H1 (cell line): ENCODE results near the gene APOBR. TPM values are rescaled to one million over a fixed set of nuclear protein-coding genes. Genes with fewer than 3 reads are reported as not detected.

ENCODE experiments used
- CTCF ChIA-PET: fragments of 300-600 bp; sonication (Branson Sonifier 250); formaldehyde crosslinking; loops from one replicate; lab custom pipeline; 2021; ENCODE audit not compliant: partially characterized antibody; lab: Charles Lee
- POLR2A ChIA-PET: fragments of 300-600 bp; sonication (Branson Sonifier 250); formaldehyde crosslinking; loops from one replicate; lab custom pipeline; 2021; ENCODE audit warnings: inconsistent platforms; ENCODE audit not compliant: partially characterized antibody; lab: Charles Lee
- DNase-seq, 2 experiments: peaks; one replicate each; pipeline versions ENCODE4 v3.0.0 to v3.0.0-alpha.2; 2010 to 2022; ENCODE audit warnings: low spot score in 2 of 2, low read depth in 1 of 2, mixed read lengths in 1 of 2
- FAIRE-seq: peaks from 2 replicates; lab custom pipeline; 2011; peaks lifted over from hg19 to GRCh38; lab: Jason Lieb, UNC
- H2AFZ ChIP-seq: 2 replicates; pipeline ENCODE4 v1.8.1; 2012; ENCODE audit warnings: low read length, inconsistent platforms
- H2AK5ac ChIP-seq: 2 replicates; pipeline ENCODE4 v1.6.1; 2013; ENCODE audit warnings: low read depth, low read length
- H2BK120ac ChIP-seq: replicated peaks from 2 replicates; pipeline ENCODE3; 2013; ENCODE audit warnings: low read depth, low read length, inconsistent platforms
- H2BK12ac ChIP-seq: 2 replicates; pipeline ENCODE4 v1.6.1; 2013; ENCODE audit warnings: low read depth, low read length
- H2BK15ac ChIP-seq: 2 replicates; pipeline ENCODE4 v1.6.1; 2013; ENCODE audit warnings: low read length
- H2BK20ac ChIP-seq: 2 replicates; pipeline ENCODE4 v1.6.1; 2013; ENCODE audit warnings: low read length
- H2BK5ac ChIP-seq: 2 replicates; pipeline ENCODE4 v1.6.1; 2013; ENCODE audit warnings: low read depth, low read length
- H3K14ac ChIP-seq: 2 replicates; pipeline ENCODE4 v1.6.1; 2013; ENCODE audit warnings: inconsistent platforms; ENCODE audit not compliant: insufficient read length
- H3K18ac ChIP-seq: 2 replicates; pipeline ENCODE4 v1.6.1; 2013; ENCODE audit warnings: low read length; ENCODE audit errors: extremely low read depth
- H3K23ac ChIP-seq: 2 replicates; pipeline ENCODE4 v1.6.1; 2013; ENCODE audit warnings: inconsistent platforms; ENCODE audit not compliant: insufficient read length
- H3K23me2 ChIP-seq: 2 replicates; pipeline ENCODE4 v1.6.1; 2013; ENCODE audit warnings: low read depth, low read length
- H3K27ac ChIP-seq: 2 replicates; pipeline ENCODE4 v1.6.1; 2011; ENCODE audit warnings: low read depth, low read length, inconsistent platforms
- H3K27me3 ChIP-seq, 4 experiments: replicated peaks in 1 of 4; 1 replicate in 1 of 4; 2 replicates in 3 of 4; pipeline versions ENCODE4 v1.6.1 to v1.8.1; 2011 to 2013; ENCODE audit warnings: low read length in 3 of 4, mild to moderate bottlenecking in 3 of 4, inconsistent platforms in 2 of 4, mixed read lengths in 2 of 4, moderate library complexity in 1 of 4; ENCODE audit not compliant: control insufficient read depth in 3 of 4, insufficient read depth in 3 of 4; ENCODE audit errors: extremely low read depth in 1 of 4
- H3K36me3 ChIP-seq, 4 experiments: 2 replicates each; pipeline versions ENCODE4 v1.6.1 to v1.8.1; 2011 to 2013; ENCODE audit warnings: mild to moderate bottlenecking in 4 of 4, low read length in 3 of 4, moderate library complexity in 2 of 4, control low read depth in 1 of 4, inconsistent platforms in 1 of 4; ENCODE audit not compliant: insufficient read depth in 4 of 4, control insufficient read depth in 2 of 4
- H3K4ac ChIP-seq: replicated peaks from 2 replicates; pipeline ENCODE3; 2013; ENCODE audit warnings: low read length, low read depth, mixed read lengths, inconsistent platforms; ENCODE audit not compliant: insufficient read length
- H3K4me1 ChIP-seq, 4 experiments: replicated peaks in 1 of 4; 1 replicate in 1 of 4; 2 replicates in 3 of 4; pipeline versions ENCODE4 v1.6.1 to v1.8.1; 2011 to 2013; ENCODE audit warnings: low read length in 3 of 4, inconsistent platforms in 2 of 4, mixed read lengths in 1 of 4; ENCODE audit not compliant: insufficient read depth in 4 of 4, control insufficient read depth in 3 of 4
- H3K4me2 ChIP-seq, 2 experiments: 2 replicates each; pipeline versions ENCODE4 v1.6.1 to v1.8.1; 2011 to 2013; ENCODE audit warnings: low read depth in 2 of 2, low read length in 2 of 2, control low read depth in 1 of 2, inconsistent platforms in 1 of 2, mild to moderate bottlenecking in 1 of 2; ENCODE audit not compliant: insufficient read depth in 1 of 2
- H3K4me3 ChIP-seq, 4 experiments: fragments of 200-600, 300-600 bp in 1 of 4; sonication (generic), shearing (Covaris generic), sonication (Bioruptor Twin) in 1 of 4; 2 replicates each; pipeline versions ENCODE4 v1.5.1 to v1.8.1; 2011 to 2016; ENCODE audit warnings: low read length in 4 of 4, low read depth in 3 of 4, control low read depth in 2 of 4, inconsistent platforms in 2 of 4, mild to moderate bottlenecking in 2 of 4, mixed read lengths in 1 of 4, moderate library complexity in 1 of 4; ENCODE audit not compliant: insufficient read depth in 2 of 4; ENCODE audit errors: extremely low read depth in 1 of 4
- H3K56ac ChIP-seq: replicated peaks from 2 replicates; pipeline ENCODE3; 2013; ENCODE audit warnings: low read depth, mild to moderate bottlenecking, mixed read lengths, low read length, inconsistent platforms; ENCODE audit not compliant: insufficient read length
- H3K79me1 ChIP-seq: 2 replicates; pipeline ENCODE4 v1.6.1; 2013; ENCODE audit warnings: low read depth, low read length, control low read depth
- H3K79me2 ChIP-seq, 2 experiments: 2 replicates each; pipeline versions ENCODE4 v1.6.1 to v1.8.1; 2012 to 2013; ENCODE audit warnings: low read length in 2 of 2, mild to moderate bottlenecking in 2 of 2, inconsistent platforms in 1 of 2; ENCODE audit not compliant: insufficient read depth in 2 of 2, control insufficient read depth in 1 of 2
- H3K9ac ChIP-seq, 4 experiments: replicated peaks in 1 of 4; 1 replicate in 1 of 4; 2 replicates in 3 of 4; pipeline versions ENCODE4 v1.6.1 to v1.8.1; 2011 to 2013; ENCODE audit warnings: low read depth in 3 of 4, low read length in 3 of 4, control low read depth in 2 of 4, mild to moderate bottlenecking in 2 of 4, moderate library complexity in 2 of 4, inconsistent platforms in 1 of 4; ENCODE audit errors: extremely low read depth in 1 of 4
- H3K9me3 ChIP-seq, 2 experiments: 2 replicates each; pipeline versions ENCODE4 v1.6.1 to v1.8.1; 2012 to 2013; ENCODE audit warnings: mild to moderate bottlenecking in 2 of 2, moderate library complexity in 2 of 2, control low read depth in 1 of 2, inconsistent platforms in 1 of 2, low read depth in 1 of 2, low read length in 1 of 2, mixed read lengths in 1 of 2; ENCODE audit not compliant: insufficient read depth in 2 of 2
- H4K20me1 ChIP-seq, 2 experiments: replicated peaks in 1 of 2; 2 replicates each; pipeline versions ENCODE3 to v1.8.1; 2011 to 2013; ENCODE audit warnings: inconsistent platforms in 2 of 2, low read length in 2 of 2, mild to moderate bottlenecking in 1 of 2; ENCODE audit not compliant: insufficient read depth in 2 of 2, control insufficient read depth in 1 of 2
- H4K5ac ChIP-seq: 2 replicates; pipeline ENCODE4 v1.6.1; 2013; ENCODE audit warnings: low read length, low read depth, mixed read lengths, inconsistent platforms; ENCODE audit not compliant: insufficient read length
- H4K8ac ChIP-seq: 2 replicates; pipeline ENCODE4 v1.8.0; 2013; ENCODE audit warnings: mild to moderate bottlenecking, moderate library complexity, low read length, inconsistent platforms; ENCODE audit not compliant: insufficient read depth; ENCODE audit errors: extremely low read depth
- H4K91ac ChIP-seq: replicated peaks from 2 replicates; pipeline ENCODE3; 2013; ENCODE audit warnings: low read length, mixed read lengths, inconsistent platforms; ENCODE audit not compliant: insufficient read length
- CBX8 ChIP-seq: fragments of 300-800, 300-1000 bp; sonication (generic); IDR thresholded peaks from 2 replicates; pipeline ENCODE4 v1.7.1; 2016; ENCODE audit warnings: low read depth, low read length, borderline replicate concordance
- WGBS, 2 experiments: shearing (Covaris generic) in 1 of 2; methylation state at CpG; one replicate each; pipeline versions ENCODE4 v1.1.6 to v1.1.7; 2013 to 2015; ENCODE audit warnings: low lambda C conversion rate in 2 of 2, mixed read lengths in 2 of 2, inconsistent platforms in 1 of 2, low coverage in 1 of 2, missing lambda C conversion rate in 1 of 2; ENCODE audit not compliant: insufficient replicate concordance in 2 of 2, insufficient coverage in 1 of 2, insufficient read length in 1 of 2; ENCODE audit errors: extremely low coverage in 1 of 2, missing lambda C conversion rate in 1 of 2; 5-methylcytosine and 5-hydroxymethylcytosine counted together
- polyA plus RNA-seq, 7 experiments: library from polyadenylated mRNA; depleted of rRNA in 3 of 7; stranded (reverse) in 5 of 7; unstranded in 2 of 7; fragments of >200 nt in 5 of 7; fragments of 200-250 nt in 2 of 7; gene quantifications; 1 replicate in 5 of 7; 2 replicates in 1 of 7; 4 replicates in 1 of 7; pipeline versions ENCODE4 v1.2.1 to v1.2.3, GENCODE V29; 2011 to 2013; ENCODE audit warnings: missing spikeins in 2 of 7, mixed read lengths in 2 of 7
- total RNA-seq: library from RNA; stranded (reverse); fragmentation: NEBNext Ultra II Directional; extraction: Animal tissue kit (Norgen Biotek cat#: 25700); gene quantifications from 2 replicates; pipeline ENCODE4 v1.2.1, GENCODE V29; 2021

APOBR gene
- total and polyA plus RNA-seq, 2 of the 8 experiments (the other 6 are each of a cell fraction or from before 2014, with no cell fraction given), result not detected

- H4K5ac ChIP-seq, result no peak overlapping the region
- no peak overlapping the region for H2BK5ac ChIP-seq
- no peak overlapping the region for H2BK12ac ChIP-seq
- no peak overlapping the region for H2AK5ac ChIP-seq
- H3K14ac ChIP-seq, result no peak overlapping the region
- no peak overlapping the region for H3K4me3 ChIP-seq
- H3K4me2 ChIP-seq, result no peak overlapping the region
- H3K27ac ChIP-seq, result no peak overlapping the region
- no peaks in the 10 kb centered on the region for H3K4me1 ChIP-seq
- no peaks in the 10 kb centered on the region for H3K23me2 ChIP-seq
- no peak for FAIRE-seq
- no peak overlapping the region for H3K9ac ChIP-seq
- H2AFZ ChIP-seq, result no peak overlapping the region
- H2BK15ac ChIP-seq, result no peak overlapping the region
- DNase-seq, result no peak
- H3K23ac ChIP-seq, result no peak overlapping the region
- POLR2A ChIA-PET, result no interaction called here
- CTCF ChIA-PET, result interaction anchor here (0.8 to 1.3 kb wide), 3 partner anchors 9 to 23 kb away, joined by 3 to 4 read pairs (median 3); no protein-coding TSS in a partner anchor
- H3K36me3 ChIP-seq, result no peaks in the 10 kb centered on the region
- H3K18ac ChIP-seq, result no peak overlapping the region
- no peaks in the 10 kb centered on the region for H3K9me3 ChIP-seq
- no peaks in the 10 kb centered on the region for H4K20me1 ChIP-seq
- H3K56ac ChIP-seq, result no peak overlapping the region
- 86% methylated on average over 10 of the region's 11 CpGs; no CpG with 5 or more reads in 1 of the 2 experiments for WGBS, 2 experiments
- H4K8ac ChIP-seq, result no peak overlapping the region
- H3K79me2 ChIP-seq, result no peaks in the 10 kb centered on the region
- H3K27me3 ChIP-seq, result no peaks in the 10 kb centered on the region
- H4K91ac ChIP-seq, result no peak overlapping the region
- no peak overlapping the region for H2BK20ac ChIP-seq
- H2BK120ac ChIP-seq, result no peak overlapping the region
- H3K4ac ChIP-seq, result no peak overlapping the region
- H3K79me1 ChIP-seq, result no peaks in the 10 kb centered on the region
- TF ChIP-seq CBX8, result no peak
Measured at GRCh38 chr16:28526201-28527099, 32.0 kb downstream of the APOBR start.
